Astrocyte (in vitro differentiated cells and primary cell): Measurements from ENCODE around the gene MAPK9.

Experiments
- CTCF ChIP-seq: IDR thresholded peaks from 2 replicates; pipeline ENCODE4 v1.5.1; 2011; ENCODE audit warnings: low read depth, mild to moderate bottlenecking, inconsistent platforms, low read length, moderate library complexity; ENCODE audit not compliant: insufficient read depth
- EZH2 ChIP-seq: IDR thresholded peaks from 2 replicates; pipeline ENCODE4 v1.6.1; 2012; ENCODE audit warnings: mild to moderate bottlenecking, low read length, inconsistent platforms; ENCODE audit not compliant: insufficient read depth

- TF ChIP-seq CTCF, result no peak
- no peak for TF ChIP-seq EZH2
These were observed 83.8 kb downstream of the MAPK9 start for GRCh38 chr5:180208038-180208434.
